KMS-11 (cell line): ENCODE results near the gene BSG.

Source experiments
- H2AFZ ChIP-seq: fragments of 200-600 bp; sonication (generic); 2 replicates; pipeline ENCODE4 v1.6.1; 2016; ENCODE audit warnings: antibody characterized with exemption, mixed run types, low read depth
- H3K27ac ChIP-seq: fragments of 200-600 bp; sonication (generic); 2 replicates; pipeline ENCODE4 v1.6.1; 2016; ENCODE audit warnings: mild to moderate bottlenecking, mixed run types
- H3K27me3 ChIP-seq: fragments of 200-600 bp; sonication (generic); 2 replicates; pipeline ENCODE4 v1.6.1; 2017; ENCODE audit warnings: mild to moderate bottlenecking, low read depth, mixed run types, moderate library complexity; ENCODE audit not compliant: insufficient read depth
- H3K36me3 ChIP-seq: fragments of 200-600 bp; sonication (generic); 2 replicates; pipeline ENCODE4 v1.6.1; 2017; ENCODE audit warnings: mild to moderate bottlenecking, mixed run types; ENCODE audit not compliant: insufficient read depth
- H3K4me1 ChIP-seq: fragments of 200-600 bp; sonication (generic); 2 replicates; pipeline ENCODE4 v1.6.1; 2016; ENCODE audit warnings: mild to moderate bottlenecking, low read depth, mixed run types; ENCODE audit not compliant: poor library complexity, severe bottlenecking
- H3K4me2 ChIP-seq: fragments of 200-600 bp; sonication (generic); 2 replicates; pipeline ENCODE4 v1.7.0; 2016; ENCODE audit warnings: mild to moderate bottlenecking, mixed run types
- H3K4me3 ChIP-seq: fragments of 200-600 bp; sonication (generic); IDR thresholded peaks from 2 replicates; pipeline ENCODE4 v1.6.1; 2017; ENCODE audit warnings: low read depth, low read length, mixed read lengths; ENCODE audit not compliant: insufficient read depth
- H3K79me2 ChIP-seq: fragments of 200-600 bp; sonication (generic); 2 replicates; pipeline ENCODE4 v1.6.1; 2016; ENCODE audit warnings: low read depth, mixed run types; ENCODE audit not compliant: insufficient read depth
- H3K9ac ChIP-seq: fragments of 200-600 bp; sonication (generic); 2 replicates; pipeline ENCODE4 v1.6.1; 2016; ENCODE audit warnings: mild to moderate bottlenecking, mixed run types
- H4K20me1 ChIP-seq: fragments of 200-600 bp; sonication (generic); 2 replicates; pipeline ENCODE4 v1.6.1; 2016; ENCODE audit warnings: mild to moderate bottlenecking, mixed run types; ENCODE audit not compliant: insufficient read depth
- CTCF ChIP-seq: fragments of 200-600 bp; sonication (generic); conservative IDR thresholded peaks from 2 replicates; pipeline ENCODE4 v1.6.1; 2017; ENCODE audit warnings: low read depth, mild to moderate bottlenecking, antibody characterized with exemption, low read length, moderate library complexity, mixed read lengths

Gene BSG

GRCh38 chr19:577439-578392 lies 5.3 kb downstream of the BSG start:
- Histone ChIP-seq H3K4me1 (peaks cover 11% of the 10 kb centered on the region), H3K79me2 (peaks cover 57% of the 10 kb centered on the region), H3K9ac (no peak overlapping the region), H4K20me1 (no peaks in the 10 kb centered on the region), H3K4me2 (no peak overlapping the region), H2AFZ (no peak overlapping the region), H3K36me3 (no peaks in the 10 kb centered on the region), H3K27me3 (no peaks in the 10 kb centered on the region), H3K4me3 (no peak overlapping the region), H3K27ac (no peak overlapping the region)
- no peak for TF ChIP-seq CTCF

DNA sequence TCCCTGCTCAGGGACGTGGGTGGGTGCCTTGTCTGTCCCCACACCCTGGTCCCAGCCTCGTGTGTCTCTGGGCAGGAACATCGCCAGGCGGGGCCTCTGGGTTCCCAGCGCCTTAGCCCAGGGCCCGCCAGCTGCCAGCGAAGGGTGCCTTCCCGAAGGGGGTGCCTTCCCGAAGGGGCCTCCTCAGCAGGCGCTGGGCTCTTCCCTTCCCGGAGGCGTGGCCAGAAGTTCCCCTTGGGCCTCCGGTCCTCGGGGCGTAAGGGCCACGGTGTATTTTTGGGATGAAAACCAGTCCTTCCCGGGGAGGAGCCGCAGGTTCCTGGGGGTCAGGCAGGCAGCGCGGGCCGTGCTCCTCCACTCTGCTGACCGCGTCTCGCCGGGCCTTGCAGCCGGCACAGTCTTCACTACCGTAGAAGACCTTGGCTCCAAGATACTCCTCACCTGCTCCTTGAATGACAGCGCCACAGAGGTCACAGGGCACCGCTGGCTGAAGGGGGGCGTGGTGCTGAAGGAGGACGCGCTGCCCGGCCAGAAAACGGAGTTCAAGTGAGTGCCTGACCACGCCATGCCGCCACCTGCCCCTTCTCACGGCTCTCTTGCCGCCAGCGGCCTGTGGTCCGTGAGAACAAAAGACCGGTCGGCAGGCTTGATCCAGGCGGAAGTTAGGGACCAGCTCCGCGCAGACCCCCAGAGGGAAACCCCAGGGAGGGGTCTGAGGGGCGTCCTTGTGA lies 6.9 kb downstream of the BSG start:
- Histone ChIP-seq H3K36me3 (no peaks in the 10 kb centered on the region), H3K27me3 (no peaks in the 10 kb centered on the region), H3K4me3 (no peak overlapping the region), H3K4me1 (peaks cover 6% of the 10 kb centered on the region), H3K79me2 (peaks cover 41% of the 10 kb centered on the region), H4K20me1 (no peaks in the 10 kb centered on the region), H2AFZ (no peak overlapping the region), H3K4me2 (no peak overlapping the region), H3K9ac (no peak overlapping the region), H3K27ac (no peak overlapping the region)
- TF ChIP-seq CTCF = no peak

DNA sequence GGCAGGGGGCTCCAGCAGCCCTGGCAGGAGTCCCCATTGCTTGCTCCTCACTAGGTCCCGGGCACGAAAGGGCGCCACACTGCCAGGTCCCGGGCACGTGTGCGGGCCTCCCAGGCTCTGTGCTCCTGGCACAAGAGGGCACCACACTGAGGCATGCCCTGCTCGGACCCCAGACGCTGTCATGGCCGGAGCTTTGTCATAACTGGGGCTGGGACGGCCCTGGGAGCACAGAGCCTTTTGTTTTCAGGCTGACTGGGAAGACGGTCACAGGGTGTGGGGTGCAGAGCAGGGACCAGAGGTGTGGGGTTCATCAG lies 7.4 kb downstream of the BSG start:
- no peak overlapping the region for H3K27ac ChIP-seq
- TF ChIP-seq CTCF = no peak
- no peaks in the 10 kb centered on the region for H3K36me3 ChIP-seq
- no peak overlapping the region for H2AFZ ChIP-seq
- H3K4me2 ChIP-seq = no peak overlapping the region
- H3K79me2 ChIP-seq = peaks cover 36% of the 10 kb centered on the region; the same call in 1 of the 2 replicates
- H3K4me3 ChIP-seq = no peak overlapping the region
- peaks cover 1% of the 10 kb centered on the region for H3K4me1 ChIP-seq
- H4K20me1 ChIP-seq = no peaks in the 10 kb centered on the region
- no peaks in the 10 kb centered on the region for H3K27me3 ChIP-seq
- H3K9ac ChIP-seq = no peak overlapping the region

GRCh38 chr19:580274-580835 lies 8.0 kb downstream of the BSG start:
- no peak overlapping the region for H3K9ac ChIP-seq
- H3K4me1 ChIP-seq = no peaks in the 10 kb centered on the region
- no peaks in the 10 kb centered on the region for H3K36me3 ChIP-seq
- TF ChIP-seq CTCF = no peak
- H3K27ac ChIP-seq = no peak overlapping the region
- H3K4me3 ChIP-seq = no peak overlapping the region
- H3K79me2 ChIP-seq = peaks cover 31% of the 10 kb centered on the region; the same call in 1 of the 2 replicates
- H4K20me1 ChIP-seq = no peaks in the 10 kb centered on the region
- no peaks in the 10 kb centered on the region for H3K27me3 ChIP-seq
- H3K4me2 ChIP-seq = no peak overlapping the region
- H2AFZ ChIP-seq = no peak overlapping the region
